GM19043 (cell line): ENCODE results near the gene PKP4.
"Not testable (repeated sequence)": the region's sequence is repeated elsewhere in the genome, so short reads cannot be mapped to it uniquely, and the experiment has no call there.

Source experiments
- ATAC-seq: cut with Tn5 transposase; IDR thresholded peaks from one replicate; pipeline ENCODE4 v1.9.1; 2021; ENCODE audit warnings: low read depth; ENCODE audit not compliant: unreplicated experiment

Gene PKP4, protein sequence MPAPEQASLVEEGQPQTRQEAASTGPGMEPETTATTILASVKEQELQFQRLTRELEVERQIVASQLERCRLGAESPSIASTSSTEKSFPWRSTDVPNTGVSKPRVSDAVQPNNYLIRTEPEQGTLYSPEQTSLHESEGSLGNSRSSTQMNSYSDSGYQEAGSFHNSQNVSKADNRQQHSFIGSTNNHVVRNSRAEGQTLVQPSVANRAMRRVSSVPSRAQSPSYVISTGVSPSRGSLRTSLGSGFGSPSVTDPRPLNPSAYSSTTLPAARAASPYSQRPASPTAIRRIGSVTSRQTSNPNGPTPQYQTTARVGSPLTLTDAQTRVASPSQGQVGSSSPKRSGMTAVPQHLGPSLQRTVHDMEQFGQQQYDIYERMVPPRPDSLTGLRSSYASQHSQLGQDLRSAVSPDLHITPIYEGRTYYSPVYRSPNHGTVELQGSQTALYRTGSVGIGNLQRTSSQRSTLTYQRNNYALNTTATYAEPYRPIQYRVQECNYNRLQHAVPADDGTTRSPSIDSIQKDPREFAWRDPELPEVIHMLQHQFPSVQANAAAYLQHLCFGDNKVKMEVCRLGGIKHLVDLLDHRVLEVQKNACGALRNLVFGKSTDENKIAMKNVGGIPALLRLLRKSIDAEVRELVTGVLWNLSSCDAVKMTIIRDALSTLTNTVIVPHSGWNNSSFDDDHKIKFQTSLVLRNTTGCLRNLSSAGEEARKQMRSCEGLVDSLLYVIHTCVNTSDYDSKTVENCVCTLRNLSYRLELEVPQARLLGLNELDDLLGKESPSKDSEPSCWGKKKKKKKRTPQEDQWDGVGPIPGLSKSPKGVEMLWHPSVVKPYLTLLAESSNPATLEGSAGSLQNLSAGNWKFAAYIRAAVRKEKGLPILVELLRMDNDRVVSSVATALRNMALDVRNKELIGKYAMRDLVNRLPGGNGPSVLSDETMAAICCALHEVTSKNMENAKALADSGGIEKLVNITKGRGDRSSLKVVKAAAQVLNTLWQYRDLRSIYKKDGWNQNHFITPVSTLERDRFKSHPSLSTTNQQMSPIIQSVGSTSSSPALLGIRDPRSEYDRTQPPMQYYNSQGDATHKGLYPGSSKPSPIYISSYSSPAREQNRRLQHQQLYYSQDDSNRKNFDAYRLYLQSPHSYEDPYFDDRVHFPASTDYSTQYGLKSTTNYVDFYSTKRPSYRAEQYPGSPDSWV

GRCh38 chr2:158456309-158457066 is at the start of gene PKP4, which contains the start of gene CCDC148:
Gene PKP4 (plus strand): TSS chr2:158456952. CDS start chr2:158533185, 76,233 bp downstream.
Gene CCDC148 (minus strand): TSS chr2:158456753. CDS start chr2:158456439, 314 bp downstream.
- peak; percentile 91 for ATAC-seq

- ATAC-seq: no peak
These were observed 49.7 kb upstream of the PKP4 start for GRCh38 chr2:158407031-158407430.

DNA sequence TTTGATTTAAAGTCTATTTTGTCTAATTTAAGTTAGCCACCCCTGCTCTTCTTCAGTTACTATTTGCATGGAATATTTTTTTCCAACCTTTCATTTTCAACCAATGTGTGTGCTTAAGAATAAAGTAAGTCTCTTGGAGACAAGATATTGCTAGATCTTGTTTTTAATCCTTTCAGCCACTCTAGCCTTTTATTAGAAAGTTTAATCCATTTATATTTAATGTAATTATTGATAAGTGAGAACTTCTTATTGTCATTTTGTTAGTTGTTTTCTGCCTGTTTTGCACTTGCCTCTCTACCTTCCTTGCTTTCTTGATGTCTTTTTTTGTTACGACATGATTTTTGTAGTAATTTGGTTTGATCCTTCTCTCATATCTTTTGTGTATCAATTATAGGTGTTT is 46.6 kb upstream of the PKP4 start:
- no peak for ATAC-seq

GRCh38 chr2:158411748-158412147 is 45.0 kb upstream of the PKP4 start:
- ATAC-seq: no peak

DNA sequence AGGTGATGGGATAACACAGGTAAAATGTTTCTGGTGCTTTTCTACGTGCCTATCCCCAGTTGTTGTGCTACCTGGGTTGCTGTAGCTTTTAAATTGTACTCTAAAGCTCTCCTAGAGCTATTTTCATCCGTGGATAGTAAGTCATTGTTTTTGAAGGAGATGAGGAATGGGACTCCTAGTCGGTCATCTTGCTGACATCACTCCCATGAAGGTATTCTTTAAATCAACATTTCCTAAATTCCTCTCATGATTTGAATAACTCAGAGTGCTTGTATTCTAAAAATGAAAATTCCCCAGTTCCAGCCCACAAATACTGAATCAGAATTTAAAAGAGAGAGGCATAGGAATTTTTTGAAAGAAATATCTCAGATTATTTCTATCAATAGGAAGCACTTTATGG is 44.5 kb upstream of the PKP4 start:
- ATAC-seq: no peak

DNA sequence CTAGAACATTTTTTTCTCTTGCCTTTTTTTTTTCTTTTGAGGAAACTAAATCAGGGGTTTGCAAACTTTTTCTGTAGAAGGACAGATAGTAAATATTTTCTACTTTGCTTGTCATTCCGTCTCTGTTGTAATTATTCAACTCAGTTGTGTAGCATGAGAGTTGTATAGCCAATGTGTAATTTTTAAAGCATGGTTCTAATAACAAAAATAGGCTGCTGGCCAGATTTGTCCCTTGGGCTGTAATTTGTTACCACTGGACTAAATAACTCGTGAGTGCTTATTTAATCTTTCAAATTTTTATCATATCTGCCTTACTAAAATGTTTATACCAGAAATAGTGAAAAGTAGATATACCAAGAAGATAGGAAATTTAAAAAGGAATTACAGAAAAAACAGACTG is 43.2 kb upstream of the PKP4 start:
- ATAC-seq: no peak

DNA sequence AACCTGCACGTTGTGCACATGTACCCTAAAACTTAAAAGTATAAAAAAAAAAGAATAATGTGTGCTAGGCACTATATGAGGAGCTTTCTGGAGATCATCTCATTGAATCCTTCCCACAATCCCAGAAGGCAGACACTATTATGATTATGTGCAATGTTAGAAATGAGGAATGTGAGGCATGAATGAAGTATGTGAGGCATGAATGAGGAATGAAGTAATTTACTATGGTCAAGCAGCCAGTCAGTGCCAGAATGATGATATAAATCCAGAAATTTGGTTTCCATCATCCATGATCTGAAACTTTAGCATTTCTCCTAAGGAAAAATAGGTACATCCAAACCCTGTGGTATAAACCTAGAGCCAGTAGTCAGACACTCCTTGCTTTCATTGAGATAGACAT is 42.2 kb upstream of the PKP4 start:
- no peak for ATAC-seq

- ATAC-seq: no peak
These were observed 24.6 kb upstream of the PKP4 start for GRCh38 chr2:158432117-158432516.

DNA sequence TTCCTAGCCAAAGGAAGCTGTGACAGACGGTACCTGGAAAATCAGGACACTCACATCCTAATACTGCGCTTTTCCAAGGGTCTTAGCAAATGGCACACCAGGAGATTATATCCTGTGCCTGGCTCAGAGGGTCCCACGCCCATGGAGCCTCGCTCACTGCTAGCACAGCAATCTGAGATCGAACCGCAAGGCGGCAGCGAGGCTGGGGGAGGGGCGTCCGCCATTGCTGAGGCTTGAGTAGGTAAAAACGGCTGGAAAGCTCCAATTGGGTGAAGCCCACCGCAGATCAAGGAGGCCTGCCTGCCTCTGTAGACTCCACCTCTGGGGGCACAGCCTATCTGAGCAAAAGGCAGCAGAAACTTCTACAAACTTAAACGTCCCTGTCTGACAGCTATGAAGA is 23.0 kb upstream of the PKP4 start:
- not testable (repeated sequence) for ATAC-seq

DNA sequence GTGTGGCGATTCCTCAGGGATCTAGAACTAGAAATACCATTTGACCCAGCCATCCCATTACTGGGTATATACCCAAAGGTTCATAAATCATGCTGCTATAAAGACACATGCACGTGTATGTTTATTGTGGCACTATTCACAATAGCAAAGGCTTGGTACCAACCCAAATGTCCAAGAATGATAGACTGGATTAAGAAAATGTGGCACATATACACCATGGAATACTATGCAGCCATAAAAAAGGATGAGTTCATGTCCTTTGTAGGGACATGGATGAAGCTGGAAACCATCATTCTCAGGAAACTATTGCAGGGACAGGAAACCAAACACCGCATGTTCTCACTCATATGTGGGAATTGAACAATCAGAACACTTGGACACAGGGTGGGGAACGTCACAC is 17.7 kb upstream of the PKP4 start:
- ATAC-seq: not testable (repeated sequence)

DNA sequence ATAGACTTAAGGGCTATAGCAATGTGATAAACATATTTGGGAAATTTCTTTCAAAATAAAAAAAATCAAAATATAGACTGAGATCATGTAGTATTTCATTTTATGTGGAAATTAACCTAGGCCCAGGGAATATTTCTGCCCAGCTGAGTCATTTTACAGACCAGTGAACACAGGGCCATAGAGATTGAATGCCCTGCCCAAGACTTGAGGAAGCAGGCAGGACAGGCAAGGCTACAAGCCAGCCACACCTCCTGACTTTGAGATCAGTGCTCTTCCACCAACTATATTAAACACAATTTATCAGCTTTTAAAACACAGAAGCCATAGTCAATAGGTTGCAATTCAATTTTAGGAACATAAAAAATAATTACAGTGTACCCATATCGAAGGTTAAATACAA is 13.1 kb upstream of the PKP4 start:
- ATAC-seq: no peak

GRCh38 chr2:158457092-158457825 is 507 bp downstream of the PKP4 start:
- peak; percentile 21 for ATAC-seq

- peak; percentile 42 for ATAC-seq
These were observed 1.3 kb downstream of the PKP4 start for GRCh38 chr2:158457826-158458616.

DNA sequence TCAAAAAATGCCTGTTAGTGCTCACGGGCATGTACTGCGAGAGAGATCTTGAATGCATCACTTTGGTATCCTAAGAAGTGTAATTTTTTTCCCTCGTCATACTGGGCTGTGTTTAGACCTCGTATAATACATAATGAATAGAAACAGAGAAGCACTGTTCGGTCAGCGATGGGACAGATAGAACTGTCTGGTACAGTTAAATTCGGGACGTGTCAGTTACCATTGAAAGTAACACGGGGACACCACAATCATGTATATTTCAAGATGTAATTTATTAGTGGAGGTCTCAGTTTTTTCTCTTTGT is 1.8 kb downstream of the PKP4 start:
- no peak for ATAC-seq

GRCh38 chr2:158459161-158460003 is 2.6 kb downstream of the PKP4 start:
- ATAC-seq: no peak

GRCh38 chr2:158460632-158461297 is 4.0 kb downstream of the PKP4 start:
- no peak for ATAC-seq

GRCh38 chr2:158463496-158464095 is 6.8 kb downstream of the PKP4 start:
- ATAC-seq: no peak
